GM12872 (cell line): ENCODE measurements around the gene RPAIN.

Source experiments
- TF ChIP-seq, protein P1 (sequence below): IDR thresholded peaks from 3 replicates; pipeline ENCODE4 v1.5.1; 2011; ENCODE audit warnings: low read depth, mild to moderate bottlenecking, low read length, moderate library complexity; ENCODE audit not compliant: insufficient read depth

The RPAIN gene

DNA sequence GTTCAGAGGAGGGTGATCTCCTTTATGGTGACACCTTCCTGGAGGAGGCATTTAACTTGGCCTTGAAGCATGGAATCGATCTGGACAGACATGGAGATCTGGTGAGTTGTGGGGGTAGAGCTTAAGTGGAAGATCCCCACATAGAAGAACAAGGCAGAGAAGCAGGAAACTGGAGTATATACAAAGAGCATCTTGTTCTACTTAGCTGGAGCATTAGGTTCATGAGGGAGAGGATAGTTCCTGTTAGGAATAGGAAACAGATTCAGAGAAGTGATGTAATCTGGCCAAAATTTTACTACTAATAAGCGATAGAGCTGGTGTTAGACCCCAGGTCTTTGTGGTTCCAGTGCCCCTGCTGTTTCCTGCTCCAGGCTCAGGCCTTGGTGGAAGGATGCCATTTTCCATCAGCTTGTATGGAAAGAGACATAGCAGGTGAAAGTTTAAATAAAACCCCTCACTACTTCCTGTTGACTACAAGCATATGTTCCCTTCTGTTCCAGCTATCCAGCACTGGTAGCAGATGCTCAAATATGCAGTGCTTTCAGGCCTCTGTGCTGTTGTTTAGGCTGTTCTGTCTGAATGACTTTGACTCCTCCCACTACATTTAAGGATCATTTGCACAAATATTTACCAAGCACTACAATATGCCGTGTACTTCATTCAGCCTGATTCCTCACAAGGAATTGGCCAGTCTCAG is 9.4 kb downstream of the RPAIN start:
- TF ChIP-seq, protein P1, sequence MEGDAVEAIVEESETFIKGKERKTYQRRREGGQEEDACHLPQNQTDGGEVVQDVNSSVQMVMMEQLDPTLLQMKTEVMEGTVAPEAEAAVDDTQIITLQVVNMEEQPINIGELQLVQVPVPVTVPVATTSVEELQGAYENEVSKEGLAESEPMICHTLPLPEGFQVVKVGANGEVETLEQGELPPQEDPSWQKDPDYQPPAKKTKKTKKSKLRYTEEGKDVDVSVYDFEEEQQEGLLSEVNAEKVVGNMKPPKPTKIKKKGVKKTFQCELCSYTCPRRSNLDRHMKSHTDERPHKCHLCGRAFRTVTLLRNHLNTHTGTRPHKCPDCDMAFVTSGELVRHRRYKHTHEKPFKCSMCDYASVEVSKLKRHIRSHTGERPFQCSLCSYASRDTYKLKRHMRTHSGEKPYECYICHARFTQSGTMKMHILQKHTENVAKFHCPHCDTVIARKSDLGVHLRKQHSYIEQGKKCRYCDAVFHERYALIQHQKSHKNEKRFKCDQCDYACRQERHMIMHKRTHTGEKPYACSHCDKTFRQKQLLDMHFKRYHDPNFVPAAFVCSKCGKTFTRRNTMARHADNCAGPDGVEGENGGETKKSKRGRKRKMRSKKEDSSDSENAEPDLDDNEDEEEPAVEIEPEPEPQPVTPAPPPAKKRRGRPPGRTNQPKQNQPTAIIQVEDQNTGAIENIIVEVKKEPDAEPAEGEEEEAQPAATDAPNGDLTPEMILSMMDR, result no peak

DNA sequence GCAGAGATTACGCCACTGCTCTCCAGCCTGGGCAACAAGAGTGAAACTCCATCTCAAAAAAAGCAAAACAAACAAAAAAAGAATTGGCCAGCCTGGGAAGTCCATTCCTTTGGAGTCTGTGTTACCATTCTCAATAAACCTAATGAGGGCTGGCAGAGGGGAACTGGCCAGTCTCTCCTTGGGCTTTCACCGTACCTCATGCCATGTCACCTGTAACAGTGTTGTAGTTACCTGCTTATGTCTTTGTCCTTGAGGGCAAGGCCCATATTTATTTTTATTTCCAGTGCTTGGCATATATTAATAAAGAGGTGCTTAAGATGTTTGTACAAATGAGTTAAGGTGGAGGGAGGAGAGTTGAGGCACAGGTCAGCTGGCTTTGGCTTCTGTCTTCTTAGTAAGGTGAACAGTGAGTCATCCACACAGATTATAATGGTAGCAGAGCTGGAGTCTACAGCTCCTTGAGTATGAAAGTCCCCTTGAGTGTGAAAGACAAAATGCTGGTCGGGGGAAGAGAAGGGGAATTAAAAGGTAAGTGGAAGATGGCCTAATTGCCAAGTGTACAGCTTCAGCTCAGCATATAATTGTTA is 10.5 kb downstream of the RPAIN start:
- TF ChIP-seq, protein P1, result no peak

DNA sequence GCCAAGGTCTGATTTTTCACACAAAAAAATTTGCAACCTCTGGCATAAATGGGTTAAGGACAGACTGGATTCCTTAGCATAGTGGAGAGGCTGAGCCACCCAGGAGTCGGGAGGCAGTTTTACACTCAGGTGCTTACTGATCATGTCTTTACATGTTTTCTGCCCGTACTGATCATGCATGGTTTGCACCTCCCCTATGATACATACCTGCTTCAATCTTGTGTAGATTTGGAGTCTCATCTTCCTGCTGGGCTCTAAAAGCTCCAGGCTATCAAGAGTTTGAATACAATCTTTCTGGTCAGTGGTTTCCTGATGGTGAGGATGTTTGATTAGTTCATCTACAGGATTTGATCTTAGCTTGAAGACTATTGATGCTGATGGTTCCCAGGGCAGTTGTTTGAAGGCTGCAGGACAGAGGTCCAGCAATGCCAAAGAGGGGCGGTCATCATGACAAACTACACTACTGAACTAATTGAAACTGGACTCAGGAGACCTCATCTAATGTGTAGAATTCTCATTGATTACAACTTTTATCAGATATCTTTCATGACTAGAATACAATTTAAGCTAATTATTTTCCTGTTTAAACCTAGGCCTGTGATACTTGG is 12.1 kb downstream of the RPAIN start:
- TF ChIP-seq, protein P1, result no peak

DNA sequence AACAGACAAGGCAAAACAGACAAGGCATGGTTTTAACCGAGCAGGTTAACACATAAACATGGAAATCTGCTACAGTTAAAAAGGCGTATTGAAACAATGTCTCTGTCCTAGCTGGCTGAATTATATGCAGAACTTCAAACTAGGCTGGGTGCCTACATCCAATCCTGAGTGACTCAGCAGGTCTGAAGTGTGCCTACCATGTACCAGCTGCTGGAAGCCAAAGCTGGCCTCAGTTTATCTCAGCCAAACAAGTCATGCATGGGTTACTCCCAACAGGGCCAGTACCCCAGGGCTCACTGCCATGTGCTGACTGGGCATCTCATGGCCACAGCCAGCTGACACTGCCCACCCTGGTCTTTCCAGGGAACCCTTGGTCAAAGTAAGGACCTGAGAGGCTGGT is 15.0 kb downstream of the RPAIN start:
- TF ChIP-seq, protein P1, result no peak

DNA sequence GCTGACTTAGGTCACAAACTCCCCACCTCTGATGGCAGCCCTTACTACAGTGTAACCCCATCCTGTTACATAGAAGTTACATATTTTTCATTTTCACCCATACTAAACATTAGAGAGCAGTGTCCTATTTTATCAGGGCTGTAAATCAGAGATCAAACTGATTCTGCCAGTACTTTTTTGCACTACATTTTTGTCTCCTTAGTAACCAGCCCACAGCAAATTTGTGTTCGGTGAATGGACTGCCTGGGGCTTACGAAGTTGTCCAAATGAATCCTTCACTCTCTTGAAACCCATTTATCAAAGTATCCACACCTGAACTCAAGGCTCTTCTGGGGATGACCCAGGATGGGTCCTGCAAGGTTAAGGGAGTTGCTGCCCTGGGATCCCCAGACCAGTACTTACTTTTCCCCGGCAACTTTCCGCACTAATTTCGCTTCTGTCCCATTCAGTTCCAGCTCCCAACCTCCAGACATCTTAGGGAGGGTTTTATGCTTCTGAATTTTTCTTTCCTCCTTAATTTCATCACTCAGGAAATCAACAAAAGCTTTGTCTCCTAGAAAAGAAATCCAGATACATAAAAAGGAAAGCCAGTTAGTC is 17.8 kb downstream of the RPAIN start:
- TF ChIP-seq, protein P1, result no peak

DNA sequence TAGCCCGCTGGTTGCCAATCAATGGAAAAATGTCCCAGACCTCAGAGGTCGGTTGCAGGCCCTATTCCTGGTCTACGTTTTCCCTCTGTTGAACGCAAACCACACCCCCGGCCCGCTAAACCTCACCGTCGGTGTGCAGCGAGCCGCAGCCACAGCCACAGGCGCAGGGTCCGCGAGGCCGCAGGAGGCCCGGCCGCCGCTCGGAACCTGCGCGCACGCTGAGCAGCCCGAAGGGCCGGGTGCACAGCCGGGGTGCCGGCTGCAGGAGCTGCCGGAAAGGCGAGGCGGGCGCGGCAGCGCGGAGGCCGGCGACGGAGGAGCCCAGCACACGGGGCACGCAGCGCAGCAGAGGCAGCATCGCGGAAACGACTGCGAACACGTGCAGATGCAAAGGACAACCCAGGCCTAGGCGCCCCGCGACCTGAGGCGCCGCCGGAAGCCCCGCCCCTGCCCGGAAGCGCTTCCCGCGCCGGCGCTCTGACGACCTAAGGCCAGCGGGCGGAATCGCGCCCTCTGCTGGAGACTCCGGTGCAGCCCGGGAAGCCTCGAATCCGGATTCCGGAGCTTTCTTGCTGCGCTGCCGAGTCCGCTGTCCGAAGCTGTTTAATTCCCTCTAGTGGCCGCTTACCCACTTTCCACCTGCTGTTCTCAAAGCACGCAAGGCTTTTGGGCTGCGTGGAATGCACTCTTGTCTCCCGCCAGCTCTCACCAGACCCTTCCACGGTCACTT is 18.9 kb downstream of the RPAIN start, which contains the start of gene C1QBP:
Gene C1QBP, minus strand, starts transcription at position 440 of the 730 bp plus-strand sequence. Its CDS starts 82 bp downstream, at position 358.
- TF ChIP-seq, protein P1, result peak; percentile 96

DNA sequence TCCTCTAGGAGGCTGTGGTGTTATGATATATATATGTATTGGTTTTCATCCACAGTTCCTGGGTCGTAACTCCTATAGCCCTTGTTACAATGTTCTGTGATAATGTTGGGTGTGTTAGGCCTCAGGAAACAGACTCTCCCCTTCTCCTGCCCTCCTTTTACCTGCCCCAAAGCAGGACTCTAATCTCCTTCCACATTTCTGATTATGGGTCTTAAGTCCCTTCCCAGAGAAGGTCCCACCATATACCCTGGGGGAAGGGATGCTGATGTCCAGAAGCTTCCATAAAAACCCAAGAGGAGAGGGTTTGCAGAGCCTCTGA is 19.4 kb downstream of the RPAIN start:
- TF ChIP-seq, protein P1, result no peak
